ENCODE measurements around the gene EIF4E3.

The EIF4E3 gene

GRCh38 chr3:71649757-71650156, 75.4 kb downstream of the EIF4E3 start:
- Histone ChIP-seq H3K9me3 (ENCODE audit: control insufficient read depth in 2 of 2, low read length in 2 of 2) (no peaks in the 10 kb centered on the region), H3K4me1 (ENCODE audit: control insufficient read depth, insufficient read depth, low read length) (peaks cover 14% of the 10 kb centered on the region), H3K27me3 (ENCODE audit: control insufficient read depth in 1 of 2, insufficient read depth in 2 of 2, low read length in 2 of 2) (no peaks in the 10 kb centered on the region), H3K4me3 (ENCODE audit: low read length in 2 of 2) (no peak overlapping the region), H3K36me3 (ENCODE audit: control insufficient read depth in 2 of 2, insufficient read depth in 2 of 2, low read length in 2 of 2) (no peaks in the 10 kb centered on the region), H3K9ac (ENCODE audit: low read length in 2 of 2) (no peak overlapping the region), H3K27ac (ENCODE audit: low read length) (no peak overlapping the region)

GRCh38 chr3:71647751-71648150, 77.5 kb downstream of the EIF4E3 start:
- no peaks in the 10 kb centered on the region for H3K36me3 ChIP-seq (ENCODE audit: control insufficient read depth in 2 of 2, insufficient read depth in 2 of 2, low read length in 2 of 2)

DNA sequence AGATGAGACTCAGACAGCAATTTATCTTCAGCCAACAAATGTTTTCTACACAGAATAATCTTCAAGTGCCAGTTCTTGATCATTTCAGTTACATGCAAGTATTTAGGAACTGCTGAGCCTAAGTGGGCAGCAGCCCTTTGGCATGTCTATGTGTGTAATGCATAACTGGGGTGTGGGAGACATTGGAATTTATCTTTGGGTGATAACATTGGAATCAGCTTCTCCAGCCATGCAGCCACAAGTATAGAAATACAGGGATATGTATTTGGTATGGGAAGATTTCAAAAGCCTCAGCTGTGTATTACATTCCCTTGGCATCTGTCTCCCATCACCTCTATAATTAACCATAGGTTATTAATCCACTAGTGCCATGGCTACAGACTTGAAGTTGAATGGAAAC, 78.2 kb downstream of the EIF4E3 start:
- Histone ChIP-seq H3K27ac (ENCODE audit: low read length) (no peak overlapping the region), H3K4me1 (ENCODE audit: control insufficient read depth, insufficient read depth, low read length) (peaks cover 9% of the 10 kb centered on the region), H3K36me3 (ENCODE audit: control insufficient read depth in 2 of 2, insufficient read depth in 2 of 2, low read length in 2 of 2) (no peaks in the 10 kb centered on the region), H3K4me3 (ENCODE audit: low read length in 2 of 2) (no peak overlapping the region), H3K27me3 (ENCODE audit: control insufficient read depth in 1 of 2, insufficient read depth in 2 of 2, low read length in 2 of 2) (no peaks in the 10 kb centered on the region), H3K9ac (ENCODE audit: low read length in 2 of 2) (no peak overlapping the region), H3K9me3 (ENCODE audit: control insufficient read depth in 2 of 2, low read length in 2 of 2) (no peaks in the 10 kb centered on the region)

More at GRCh38 chr3:71647751-71648150, 77.5 kb downstream of the EIF4E3 start:
- no peak overlapping the region for H3K9ac ChIP-seq (ENCODE audit: low read length in 2 of 2)
- H3K27me3 ChIP-seq (ENCODE audit: control insufficient read depth in 1 of 2, insufficient read depth in 2 of 2, low read length in 2 of 2): no peaks in the 10 kb centered on the region
- H3K9me3 ChIP-seq (ENCODE audit: control insufficient read depth in 2 of 2, low read length in 2 of 2): no peaks in the 10 kb centered on the region
- H3K4me1 ChIP-seq (ENCODE audit: control insufficient read depth, insufficient read depth, low read length): peaks cover 14% of the 10 kb centered on the region
- no peak overlapping the region for H3K4me3 ChIP-seq (ENCODE audit: low read length in 2 of 2)
- H3K27ac ChIP-seq (ENCODE audit: low read length): no peak overlapping the region

- H3K4me3 ChIP-seq (ENCODE audit: low read length in 2 of 2): no peak overlapping the region
- H3K9me3 ChIP-seq (ENCODE audit: control insufficient read depth in 2 of 2, low read length in 2 of 2): no peaks in the 10 kb centered on the region
- H3K36me3 ChIP-seq (ENCODE audit: control insufficient read depth in 2 of 2, insufficient read depth in 2 of 2, low read length in 2 of 2): no peaks in the 10 kb centered on the region
- H3K27me3 ChIP-seq (ENCODE audit: control insufficient read depth in 1 of 2, insufficient read depth in 2 of 2, low read length in 2 of 2): no peaks in the 10 kb centered on the region
- no peak overlapping the region for H3K9ac ChIP-seq (ENCODE audit: low read length in 2 of 2)
- H3K27ac ChIP-seq (ENCODE audit: low read length): no peak overlapping the region
- peaks cover 6% of the 10 kb centered on the region for H3K4me1 ChIP-seq (ENCODE audit: control insufficient read depth, insufficient read depth, low read length)
These were observed 80.1 kb downstream of the EIF4E3 start for GRCh38 chr3:71645140-71645539.

GRCh38 chr3:71641674-71642073, 83.5 kb downstream of the EIF4E3 start:
- H3K27me3 ChIP-seq (ENCODE audit: control insufficient read depth in 1 of 2, insufficient read depth in 2 of 2, low read length in 2 of 2): no peaks in the 10 kb centered on the region
- H3K4me3 ChIP-seq (ENCODE audit: low read length in 2 of 2): no peak overlapping the region
- no peak overlapping the region for H3K9ac ChIP-seq (ENCODE audit: low read length in 2 of 2)
- no peak overlapping the region for H3K27ac ChIP-seq (ENCODE audit: low read length)
- H3K4me1 ChIP-seq (ENCODE audit: control insufficient read depth, insufficient read depth, low read length): no peaks in the 10 kb centered on the region
- H3K9me3 ChIP-seq (ENCODE audit: control insufficient read depth in 2 of 2, low read length in 2 of 2): no peaks in the 10 kb centered on the region
- H3K36me3 ChIP-seq (ENCODE audit: control insufficient read depth in 2 of 2, insufficient read depth in 2 of 2, low read length in 2 of 2): no peaks in the 10 kb centered on the region

GRCh38 chr3:71640331-71640983, 84.7 kb downstream of the EIF4E3 start:
- no peak overlapping the region for H3K9ac ChIP-seq (ENCODE audit: low read length in 2 of 2)
- no peaks in the 10 kb centered on the region for H3K36me3 ChIP-seq (ENCODE audit: control insufficient read depth in 2 of 2, insufficient read depth in 2 of 2, low read length in 2 of 2)
- no peak overlapping the region for H3K4me3 ChIP-seq (ENCODE audit: low read length in 2 of 2)

GRCh38 chr3:71636482-71636881, 88.7 kb downstream of the EIF4E3 start:
- Histone ChIP-seq H3K27ac (ENCODE audit: low read length) (no peak overlapping the region), H3K4me3 (ENCODE audit: low read length in 2 of 2) (no peak overlapping the region), H3K27me3 (ENCODE audit: control insufficient read depth in 1 of 2, insufficient read depth in 2 of 2, low read length in 2 of 2) (no peaks in the 10 kb centered on the region)

More at GRCh38 chr3:71640331-71640983, 84.7 kb downstream of the EIF4E3 start:
- Histone ChIP-seq H3K27me3 (ENCODE audit: control insufficient read depth in 1 of 2, insufficient read depth in 2 of 2, low read length in 2 of 2) (no peaks in the 10 kb centered on the region), H3K4me1 (ENCODE audit: control insufficient read depth, insufficient read depth, low read length) (no peaks in the 10 kb centered on the region), H3K27ac (ENCODE audit: low read length) (no peak overlapping the region), H3K9me3 (ENCODE audit: control insufficient read depth in 2 of 2, low read length in 2 of 2) (no peaks in the 10 kb centered on the region)

GRCh38 chr3:71636001-71636400, 89.2 kb downstream of the EIF4E3 start:
- H3K9ac ChIP-seq (ENCODE audit: low read length in 2 of 2): no peak overlapping the region
- no peaks in the 10 kb centered on the region for H3K4me1 ChIP-seq (ENCODE audit: control insufficient read depth, insufficient read depth, low read length)
- no peaks in the 10 kb centered on the region for H3K27me3 ChIP-seq (ENCODE audit: control insufficient read depth in 1 of 2, insufficient read depth in 2 of 2, low read length in 2 of 2)
- no peaks in the 10 kb centered on the region for H3K36me3 ChIP-seq (ENCODE audit: control insufficient read depth in 2 of 2, insufficient read depth in 2 of 2, low read length in 2 of 2)
- no peak overlapping the region for H3K4me3 ChIP-seq (ENCODE audit: low read length in 2 of 2)
- no peak overlapping the region for H3K27ac ChIP-seq (ENCODE audit: low read length)
- H3K9me3 ChIP-seq (ENCODE audit: control insufficient read depth in 2 of 2, low read length in 2 of 2): no peaks in the 10 kb centered on the region

More at GRCh38 chr3:71636482-71636881, 88.7 kb downstream of the EIF4E3 start:
- Histone ChIP-seq H3K9ac (ENCODE audit: low read length in 2 of 2) (no peak overlapping the region), H3K4me1 (ENCODE audit: control insufficient read depth, insufficient read depth, low read length) (no peaks in the 10 kb centered on the region), H3K9me3 (ENCODE audit: control insufficient read depth in 2 of 2, low read length in 2 of 2) (no peaks in the 10 kb centered on the region), H3K36me3 (ENCODE audit: control insufficient read depth in 2 of 2, insufficient read depth in 2 of 2, low read length in 2 of 2) (no peaks in the 10 kb centered on the region)

DNA sequence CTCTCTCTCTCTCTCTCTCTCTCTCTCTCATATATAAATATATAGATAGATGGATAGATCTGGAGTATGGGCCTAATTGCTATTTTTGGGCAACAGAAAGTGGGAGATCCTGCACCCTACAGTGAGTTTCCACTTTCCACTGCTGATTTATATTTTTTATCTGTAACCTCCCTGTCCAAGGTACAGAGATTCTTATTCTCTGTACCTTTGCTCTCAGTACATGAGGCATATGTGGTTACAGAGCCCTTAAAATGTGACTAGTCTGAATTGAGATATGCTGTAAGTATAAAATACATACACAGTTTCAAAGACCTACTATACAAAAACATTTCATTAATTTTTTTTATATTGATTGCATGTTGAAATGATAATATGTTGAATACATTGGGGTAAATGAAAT, 90.5 kb downstream of the EIF4E3 start:
- no peaks in the 10 kb centered on the region for H3K9me3 ChIP-seq (ENCODE audit: control insufficient read depth in 2 of 2, low read length in 2 of 2)
- H3K36me3 ChIP-seq (ENCODE audit: control insufficient read depth in 2 of 2, insufficient read depth in 2 of 2, low read length in 2 of 2): no peaks in the 10 kb centered on the region
- H3K4me3 ChIP-seq (ENCODE audit: low read length in 2 of 2): no peak overlapping the region
- H3K27ac ChIP-seq (ENCODE audit: low read length): no peak overlapping the region
- no peaks in the 10 kb centered on the region for H3K27me3 ChIP-seq (ENCODE audit: control insufficient read depth in 1 of 2, insufficient read depth in 2 of 2, low read length in 2 of 2)
- no peak overlapping the region for H3K9ac ChIP-seq (ENCODE audit: low read length in 2 of 2)
- no peaks in the 10 kb centered on the region for H3K4me1 ChIP-seq (ENCODE audit: control insufficient read depth, insufficient read depth, low read length)

GRCh38 chr3:71629711-71630110, 95.5 kb downstream of the EIF4E3 start:
- Histone ChIP-seq H3K4me1 (ENCODE audit: control insufficient read depth, insufficient read depth, low read length) (no peaks in the 10 kb centered on the region), H3K36me3 (ENCODE audit: control insufficient read depth in 2 of 2, insufficient read depth in 2 of 2, low read length in 2 of 2) (no peaks in the 10 kb centered on the region), H3K27me3 (ENCODE audit: control insufficient read depth in 1 of 2, insufficient read depth in 2 of 2, low read length in 2 of 2) (no peaks in the 10 kb centered on the region), H3K9me3 (ENCODE audit: control insufficient read depth in 2 of 2, low read length in 2 of 2) (no peaks in the 10 kb centered on the region), H3K9ac (ENCODE audit: low read length in 2 of 2) (no peak overlapping the region), H3K27ac (ENCODE audit: low read length) (peak overlapping the region; percentile 37), H3K4me3 (ENCODE audit: low read length in 2 of 2) (no peak overlapping the region)

DNA sequence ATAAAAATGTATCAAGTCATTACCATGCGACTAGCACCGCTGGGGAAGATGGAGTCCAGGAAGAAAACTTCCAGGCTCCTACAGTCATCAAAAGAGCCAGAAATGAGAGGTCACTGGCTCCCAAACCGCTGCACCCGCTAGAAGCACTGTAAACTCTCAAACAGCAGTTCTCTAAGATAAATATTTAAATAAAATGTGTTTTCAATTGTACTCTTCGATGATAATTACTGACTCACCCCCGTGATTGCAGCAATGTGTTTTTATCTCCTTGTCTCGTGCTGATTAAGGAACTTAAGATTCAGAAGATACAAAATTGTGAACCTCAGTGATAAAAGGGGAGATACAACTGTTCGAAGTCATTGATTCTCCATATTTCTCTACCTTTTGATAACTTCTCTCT, 95.9 kb downstream of the EIF4E3 start:
- H3K4me3 ChIP-seq (ENCODE audit: low read length in 2 of 2): no peak overlapping the region
- H3K9ac ChIP-seq (ENCODE audit: low read length in 2 of 2): no peak overlapping the region
- H3K36me3 ChIP-seq (ENCODE audit: control insufficient read depth in 2 of 2, insufficient read depth in 2 of 2, low read length in 2 of 2): no peaks in the 10 kb centered on the region
- H3K27ac ChIP-seq (ENCODE audit: low read length): peak overlapping the region; percentile 37
- H3K4me1 ChIP-seq (ENCODE audit: control insufficient read depth, insufficient read depth, low read length): no peaks in the 10 kb centered on the region
- no peaks in the 10 kb centered on the region for H3K9me3 ChIP-seq (ENCODE audit: control insufficient read depth in 2 of 2, low read length in 2 of 2)
- H3K27me3 ChIP-seq (ENCODE audit: control insufficient read depth in 1 of 2, insufficient read depth in 2 of 2, low read length in 2 of 2): no peaks in the 10 kb centered on the region

Data from stomach smooth muscle (tissue), 2 donors.